Subcutaneous adipose tissue (tissue), 4 donors: ENCODE measurements around the gene PHF23. TPM values are rescaled to one million over a fixed set of nuclear protein-coding genes. Genes with fewer than 3 reads are reported as not detected.

ENCODE experiments used
- total RNA-seq, 4 donors: library from RNA; depleted of rRNA; stranded (reverse); fragments of >200 nt; gene quantifications; one replicate each; pipeline ENCODE4 v1.1.0, GENCODE V29; 2016
- TF ChIP-seq, protein P1 (sequence below): fragments of 450-650 bp; IDR thresholded peaks from one replicate; pipeline ENCODE4 v1.5.1; 2016; ENCODE audit warnings: low read depth, mild to moderate bottlenecking, control low read depth, antibody characterized with exemption, moderate library complexity

Gene PHF23
- total RNA-seq, 4 donors from 2014 or later, result 14.5 to 27.6 (median 19.3) TPM

- TF ChIP-seq, protein P1, sequence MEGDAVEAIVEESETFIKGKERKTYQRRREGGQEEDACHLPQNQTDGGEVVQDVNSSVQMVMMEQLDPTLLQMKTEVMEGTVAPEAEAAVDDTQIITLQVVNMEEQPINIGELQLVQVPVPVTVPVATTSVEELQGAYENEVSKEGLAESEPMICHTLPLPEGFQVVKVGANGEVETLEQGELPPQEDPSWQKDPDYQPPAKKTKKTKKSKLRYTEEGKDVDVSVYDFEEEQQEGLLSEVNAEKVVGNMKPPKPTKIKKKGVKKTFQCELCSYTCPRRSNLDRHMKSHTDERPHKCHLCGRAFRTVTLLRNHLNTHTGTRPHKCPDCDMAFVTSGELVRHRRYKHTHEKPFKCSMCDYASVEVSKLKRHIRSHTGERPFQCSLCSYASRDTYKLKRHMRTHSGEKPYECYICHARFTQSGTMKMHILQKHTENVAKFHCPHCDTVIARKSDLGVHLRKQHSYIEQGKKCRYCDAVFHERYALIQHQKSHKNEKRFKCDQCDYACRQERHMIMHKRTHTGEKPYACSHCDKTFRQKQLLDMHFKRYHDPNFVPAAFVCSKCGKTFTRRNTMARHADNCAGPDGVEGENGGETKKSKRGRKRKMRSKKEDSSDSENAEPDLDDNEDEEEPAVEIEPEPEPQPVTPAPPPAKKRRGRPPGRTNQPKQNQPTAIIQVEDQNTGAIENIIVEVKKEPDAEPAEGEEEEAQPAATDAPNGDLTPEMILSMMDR, result no peak
These were observed 10.6 kb upstream of the PHF23 start for GRCh38 chr17:7249830-7250229.

DNA sequence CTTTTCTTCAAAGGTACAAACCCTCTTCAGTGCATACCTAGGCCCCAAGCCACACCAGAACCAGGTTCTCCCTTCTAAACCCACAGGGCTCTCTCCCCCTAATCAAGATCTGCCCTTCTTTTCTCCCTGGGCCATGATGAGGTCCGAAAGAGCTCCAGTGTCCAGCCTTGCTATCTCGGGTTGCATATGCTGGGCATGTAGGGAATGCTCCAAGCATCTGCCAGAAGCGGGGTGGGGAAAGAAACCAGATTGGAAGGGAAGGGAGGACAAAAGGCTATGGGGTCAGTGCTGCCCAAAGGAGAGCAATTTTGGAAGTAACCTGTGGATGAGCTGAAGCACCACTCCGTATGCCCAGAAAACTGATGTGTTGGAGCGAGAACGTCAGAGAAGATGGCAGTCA, 10.0 kb upstream of the PHF23 start:
- TF ChIP-seq, protein P1, result no peak

DNA sequence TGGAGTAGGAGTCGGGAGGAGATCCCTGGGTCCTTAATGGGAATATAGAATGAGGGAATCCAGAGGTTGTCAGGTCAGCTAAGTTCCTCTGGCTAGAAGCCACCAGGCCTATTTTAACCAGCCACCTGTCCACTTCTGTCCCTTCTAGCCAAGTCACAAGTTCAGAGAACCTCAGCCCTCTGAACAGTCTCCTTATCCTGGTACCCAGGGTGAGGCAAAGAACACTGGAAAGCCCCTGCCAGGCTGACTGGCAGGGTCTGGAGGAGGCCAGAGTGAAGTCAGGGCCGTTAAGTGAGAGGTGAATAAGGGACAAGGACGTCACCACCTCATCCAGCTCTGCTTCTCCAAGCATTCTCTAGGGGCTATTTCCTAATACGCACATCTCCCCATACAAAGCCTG, 9.5 kb upstream of the PHF23 start:
- TF ChIP-seq, protein P1, result no peak

DNA sequence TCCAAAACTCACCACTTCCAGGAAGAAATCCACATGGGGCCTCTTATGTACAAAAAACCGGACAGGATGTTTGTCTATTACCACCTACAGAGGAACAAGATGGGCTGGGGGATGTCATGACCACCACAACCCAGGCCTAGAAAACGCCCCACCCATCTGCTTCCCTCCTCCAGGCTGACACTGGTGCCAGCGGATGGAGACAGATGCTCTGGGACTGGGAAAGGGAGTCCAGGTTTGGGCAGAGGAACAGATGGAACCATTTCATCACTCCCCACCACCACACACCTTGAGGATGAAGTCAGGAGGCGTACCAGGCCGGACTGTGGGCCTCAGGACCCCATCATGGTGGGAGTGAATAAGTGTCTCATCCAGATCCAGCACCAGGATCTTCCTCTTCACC, 7.5 kb upstream of the PHF23 start:
- TF ChIP-seq, protein P1, result no peak

- TF ChIP-seq, protein P1, result no peak
These were observed 4.1 kb upstream of the PHF23 start for GRCh38 chr17:7243453-7243729.

DNA sequence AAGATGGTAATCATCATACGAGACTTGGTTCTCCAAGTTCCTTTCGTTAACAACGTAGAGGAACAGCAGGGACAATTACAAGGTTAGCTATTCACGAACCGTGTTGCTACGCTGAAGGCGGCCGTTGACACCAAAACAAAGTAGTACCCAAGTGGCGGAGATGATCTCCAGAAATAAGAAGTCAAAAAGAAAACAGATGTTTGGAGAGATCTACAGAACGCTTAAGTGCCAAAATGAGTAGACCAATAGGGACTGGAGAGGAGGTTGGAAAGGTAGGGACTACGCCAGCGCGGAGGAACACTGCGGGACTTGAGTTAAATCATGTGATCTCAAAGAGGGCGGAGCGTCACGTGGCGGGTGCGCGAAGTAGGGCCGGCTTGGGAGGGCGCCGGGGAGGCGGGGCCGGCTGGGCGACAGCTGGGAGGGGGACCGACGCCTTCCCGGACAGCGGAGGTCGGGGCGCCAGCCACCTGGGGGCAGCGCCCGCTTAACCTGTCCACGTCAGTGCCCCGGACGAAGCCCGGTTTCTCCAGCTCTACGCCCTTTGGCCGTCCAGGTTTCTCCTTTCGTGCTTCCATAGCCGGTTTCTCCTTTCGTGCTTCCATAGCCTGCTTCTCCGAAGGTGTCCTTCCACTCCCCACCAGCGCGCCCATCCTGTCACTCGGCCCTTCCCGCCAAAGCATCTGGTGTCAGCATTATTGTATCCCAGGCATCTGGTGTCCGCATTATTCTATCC, 3.6 kb upstream of the PHF23 start:
- TF ChIP-seq, protein P1, result no peak

GRCh38 chr17:7241783-7242716, 2.8 kb upstream of the PHF23 start, which contains the start of gene GABARAP:
Gene GABARAP, minus strand, starts transcription at chr17:7242449. Its CDS starts 119 bp downstream, at chr17:7242330.
- TF ChIP-seq, protein P1, result no peak
